Measurements from ENCODE around the gene ZNF576.
"Not testable (repeated sequence)": the region's sequence is repeated elsewhere in the genome, so short reads cannot be mapped to it uniquely, and the experiment has no call there.

Gene ZNF576, protein sequence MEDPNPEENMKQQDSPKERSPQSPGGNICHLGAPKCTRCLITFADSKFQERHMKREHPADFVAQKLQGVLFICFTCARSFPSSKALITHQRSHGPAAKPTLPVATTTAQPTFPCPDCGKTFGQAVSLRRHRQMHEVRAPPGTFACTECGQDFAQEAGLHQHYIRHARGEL

DNA sequence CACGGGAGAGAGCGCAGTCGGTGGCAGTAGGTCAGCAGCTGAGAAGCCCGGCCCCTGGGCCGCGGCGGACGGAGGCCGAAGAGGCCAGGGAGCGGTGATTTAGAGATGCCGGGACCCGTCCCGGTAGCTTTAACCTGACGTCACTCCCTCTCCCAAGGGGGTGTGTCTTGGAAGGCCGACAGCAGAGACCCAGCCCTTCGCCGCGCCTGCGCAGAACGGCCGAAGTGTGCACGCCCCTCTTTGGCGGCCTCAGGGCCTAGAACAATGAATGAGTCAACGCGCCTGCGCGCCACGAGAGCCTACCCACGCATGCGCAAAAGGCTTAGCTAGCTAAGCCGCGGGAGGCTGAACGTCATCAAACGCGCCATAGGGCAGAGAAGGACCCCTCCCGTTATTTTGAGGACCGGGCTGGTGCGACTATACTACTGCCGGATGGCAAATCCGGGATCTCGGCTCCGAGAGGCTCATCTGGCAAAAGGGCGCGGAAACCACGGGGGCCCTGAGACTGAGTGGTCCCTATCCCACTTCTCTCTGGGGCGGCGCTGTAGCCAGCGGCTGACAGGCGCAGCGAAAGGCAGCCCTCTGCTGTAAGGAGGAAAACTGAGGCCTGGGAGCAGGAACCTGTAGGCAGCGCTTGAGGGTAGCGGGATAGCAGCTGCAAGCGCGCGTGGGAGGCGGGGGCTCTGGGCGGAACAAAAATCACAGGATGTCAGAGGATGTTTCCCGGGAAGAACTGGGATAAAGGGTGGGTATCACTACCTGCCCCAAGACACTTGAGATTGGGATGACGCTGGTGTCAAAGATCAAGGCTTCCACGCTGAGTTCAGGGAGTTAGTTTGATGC, at the start of gene ZNF576, which contains the start of gene IRGQ:
TSS of gene ZNF576 (plus strand) at position 597 of the 843 bp plus-strand sequence. CDS start 514 bp downstream, outside the sequence.
TSS of gene IRGQ (minus strand) at position 136 of the 843 bp plus-strand sequence. CDS start 796 bp downstream, outside the sequence.
- peak; percentile 96 for DNase-seq

DNA sequence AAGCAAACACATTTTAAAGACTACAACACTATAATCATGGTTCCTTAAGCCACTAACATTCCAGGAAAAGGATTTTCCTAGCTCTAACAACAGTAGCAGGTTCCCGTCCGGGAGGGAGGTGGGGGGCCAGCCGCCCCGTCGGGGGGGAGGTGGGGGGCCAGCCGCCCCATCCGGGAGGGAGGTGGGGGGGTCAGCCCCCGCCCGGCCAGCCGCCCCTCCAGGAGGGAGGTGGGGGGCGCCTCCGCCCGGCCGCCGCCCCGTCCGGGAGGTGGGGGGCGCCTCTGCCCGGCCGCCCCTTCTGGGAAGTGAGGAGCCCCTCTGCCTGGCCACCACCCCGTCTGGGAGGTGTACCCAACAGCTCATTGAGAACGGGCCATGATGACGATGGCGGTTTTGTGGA, 48.5 kb upstream of the ZNF576 start:
- DNase-seq, result not testable (repeated sequence)

DNA sequence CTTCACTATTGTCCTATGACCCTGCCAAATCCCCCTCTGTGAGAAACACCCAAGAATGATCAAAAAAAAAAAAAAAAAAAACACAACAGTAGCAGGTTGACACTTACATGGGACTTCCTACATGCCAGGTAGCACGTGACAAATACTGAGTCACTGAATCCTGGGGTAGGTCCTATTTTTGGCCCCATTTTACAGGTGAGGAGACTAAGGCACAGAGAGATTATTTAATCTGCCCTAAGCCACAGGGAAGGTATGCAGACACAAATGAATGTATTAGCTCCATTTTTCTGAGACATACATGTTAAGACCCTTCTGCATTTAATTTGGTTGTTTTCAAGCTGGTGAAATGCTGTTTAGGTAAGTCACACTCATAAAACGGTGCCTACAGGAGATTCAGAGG, 47.7 kb upstream of the ZNF576 start:
- DNase-seq, result no peak

DNA sequence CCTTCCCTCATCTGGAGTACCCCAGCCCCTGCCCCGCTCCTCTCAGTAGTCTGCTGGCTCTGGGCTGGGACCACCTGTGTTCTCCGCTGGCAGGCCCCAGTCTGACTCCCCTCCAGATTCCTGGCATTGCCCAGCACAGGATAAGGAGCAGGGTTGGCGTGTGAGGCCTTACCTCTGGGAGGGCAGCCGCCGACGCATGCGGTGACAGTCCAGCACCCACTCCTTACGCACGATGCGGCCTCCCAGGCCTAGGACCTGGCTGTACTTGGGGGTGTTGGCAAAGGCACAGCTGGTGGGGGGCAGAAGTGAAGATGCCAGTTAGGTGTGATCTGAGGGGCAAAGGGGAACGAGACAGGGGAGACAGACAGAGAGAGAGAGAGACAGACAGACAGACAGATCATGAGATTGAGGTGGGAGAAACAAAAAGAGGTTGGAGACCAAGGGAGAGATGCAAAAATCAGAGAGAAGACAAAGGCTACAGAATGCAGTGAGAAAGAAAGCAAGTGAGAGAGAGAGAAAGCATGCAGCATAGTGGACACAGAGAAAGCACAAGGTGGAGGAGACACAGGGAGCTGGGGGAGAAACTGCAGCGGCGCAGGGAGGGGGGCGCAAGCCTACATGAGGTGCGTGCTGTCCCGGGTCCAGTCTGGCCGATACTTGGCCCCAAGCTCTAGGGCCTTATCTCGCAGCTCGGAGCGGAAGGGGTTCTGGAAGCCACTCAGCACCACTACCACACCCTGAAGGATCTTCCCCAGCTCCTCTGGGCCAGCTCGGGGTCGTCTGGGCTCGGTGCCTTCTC, 44.8 kb upstream of the ZNF576 start:
- no peak for DNase-seq

DNA sequence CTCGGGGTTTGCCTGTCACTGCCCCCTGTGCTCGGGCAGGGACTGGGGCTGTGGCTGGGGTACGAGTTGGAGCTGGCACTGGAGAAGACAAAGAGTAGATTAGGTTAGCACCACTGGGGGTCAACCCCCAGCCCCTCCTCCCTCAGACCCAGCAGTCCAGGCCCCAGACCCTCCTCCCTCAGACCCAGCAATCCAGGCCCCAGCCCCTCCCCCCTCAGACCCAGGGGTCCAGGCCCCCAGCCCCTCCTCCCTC, 44.3 kb upstream of the ZNF576 start:
- DNase-seq, result no peak

DNA sequence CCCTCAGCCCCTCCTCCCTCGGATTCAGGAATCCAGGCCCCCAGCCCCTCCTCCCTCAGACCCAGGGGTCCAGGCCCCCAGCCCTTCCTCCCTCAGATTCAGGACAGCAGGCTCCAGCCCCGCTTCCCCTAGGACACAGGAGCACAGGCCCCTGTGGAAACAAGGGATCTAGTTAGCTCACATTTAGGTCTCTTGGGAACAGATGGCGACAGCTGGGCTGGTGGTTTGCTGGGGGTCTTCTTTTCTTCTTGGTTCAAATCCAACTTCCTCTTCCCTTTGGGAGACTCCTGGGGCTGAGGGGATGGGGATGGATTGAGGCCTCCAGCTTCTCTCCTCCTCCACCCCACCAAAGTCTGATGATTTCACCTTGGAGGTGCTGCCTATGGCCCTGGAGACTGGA, 43.8 kb upstream of the ZNF576 start:
- DNase-seq, result no peak

DNA sequence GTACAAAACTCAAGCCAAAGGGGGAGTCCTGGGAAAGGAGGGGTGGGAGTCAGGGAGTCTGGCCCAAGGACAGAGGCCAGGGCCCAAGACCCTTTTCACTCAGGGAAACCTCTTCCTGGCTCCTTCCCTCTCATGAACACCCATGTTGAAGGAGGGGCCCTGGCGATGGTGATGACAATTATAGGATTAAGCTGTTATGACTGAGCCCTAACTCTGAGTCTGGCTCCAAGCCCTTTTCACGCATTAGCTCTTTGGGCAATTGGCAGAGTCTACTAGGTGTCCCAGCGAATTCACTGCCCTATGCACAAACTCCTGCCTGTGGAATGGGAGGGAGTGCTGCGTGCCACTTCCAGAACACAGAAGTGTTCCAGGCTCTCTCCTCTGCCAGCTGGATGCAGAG, 42.7 kb upstream of the ZNF576 start:
- no peak for DNase-seq

DNA sequence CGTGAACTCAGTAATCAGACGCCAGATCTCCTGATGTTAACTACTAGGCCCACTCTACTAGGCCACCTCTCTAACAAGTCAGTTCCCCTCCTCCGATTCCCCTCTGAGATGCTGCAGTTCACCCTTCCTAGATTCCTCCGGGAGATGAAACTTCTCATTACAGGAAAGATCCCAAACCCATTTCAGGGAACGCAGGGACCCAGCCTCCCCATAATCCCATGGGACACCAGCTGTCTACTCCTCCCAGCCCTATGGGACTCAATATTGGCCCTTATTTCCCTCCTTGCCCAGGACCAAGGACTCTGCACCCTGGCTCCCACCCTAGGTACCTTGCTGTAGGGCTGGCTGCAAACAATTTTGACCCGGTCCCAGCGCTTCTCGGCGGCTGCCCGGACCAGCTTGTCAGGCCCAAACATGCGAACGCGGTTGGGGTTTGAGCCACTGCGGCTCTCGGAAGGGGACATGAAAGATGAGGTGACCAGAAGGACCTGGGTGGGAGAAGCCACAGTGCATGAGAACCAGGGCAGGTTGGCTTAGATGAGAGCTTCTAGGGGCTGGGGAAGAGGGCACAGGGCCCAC, 42.0 kb upstream of the ZNF576 start:
- DNase-seq, result no peak

DNA sequence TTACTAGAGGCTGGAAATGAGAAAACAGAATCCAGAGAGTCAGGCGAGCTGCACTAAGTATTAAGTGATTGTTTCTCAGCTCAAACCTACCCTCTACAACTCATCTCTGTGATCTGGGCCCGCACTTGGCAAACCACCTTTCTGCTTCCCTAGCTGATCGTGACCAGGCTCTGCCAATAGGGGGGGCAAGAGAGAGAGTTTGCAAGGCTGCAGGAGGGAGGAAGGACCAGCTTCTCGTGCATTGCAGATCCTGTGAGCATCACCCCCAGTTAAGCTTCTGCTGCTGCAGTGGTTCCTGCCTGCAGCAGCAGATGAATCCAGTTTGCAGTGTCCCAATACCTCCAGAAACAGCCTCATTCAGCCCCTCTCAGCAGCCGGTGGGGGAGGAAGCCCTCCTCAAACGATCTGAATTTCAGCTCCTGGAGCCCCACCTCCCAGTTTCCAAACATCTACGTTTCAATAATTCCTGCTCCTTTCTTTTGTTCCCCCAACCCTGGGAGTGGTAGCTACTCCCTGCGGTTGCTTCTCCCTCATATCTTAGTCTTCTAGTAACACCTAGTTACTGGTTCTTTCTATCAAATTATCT, 41.1 kb upstream of the ZNF576 start:
- no peak for DNase-seq

DNA sequence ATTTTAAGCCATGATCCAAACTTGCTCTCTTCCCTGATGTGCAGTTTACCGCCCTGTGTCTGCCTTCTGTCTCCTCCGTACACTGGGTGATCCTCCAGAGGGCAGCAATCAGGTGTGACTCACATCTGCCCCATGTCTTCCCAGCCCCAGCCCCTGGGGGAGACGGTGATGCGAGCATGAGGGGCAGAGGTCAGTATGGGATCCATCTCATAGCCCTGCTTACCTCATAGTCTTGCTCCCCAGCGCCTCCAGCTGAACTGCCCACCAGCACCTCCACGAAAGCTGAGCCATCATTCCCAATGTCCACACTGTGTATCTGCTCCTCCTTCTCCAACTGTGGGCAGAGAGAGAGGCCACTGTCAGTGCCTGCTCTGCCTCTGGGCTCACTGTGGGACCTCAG, 35.7 kb upstream of the ZNF576 start:
- DNase-seq, result no peak

DNA sequence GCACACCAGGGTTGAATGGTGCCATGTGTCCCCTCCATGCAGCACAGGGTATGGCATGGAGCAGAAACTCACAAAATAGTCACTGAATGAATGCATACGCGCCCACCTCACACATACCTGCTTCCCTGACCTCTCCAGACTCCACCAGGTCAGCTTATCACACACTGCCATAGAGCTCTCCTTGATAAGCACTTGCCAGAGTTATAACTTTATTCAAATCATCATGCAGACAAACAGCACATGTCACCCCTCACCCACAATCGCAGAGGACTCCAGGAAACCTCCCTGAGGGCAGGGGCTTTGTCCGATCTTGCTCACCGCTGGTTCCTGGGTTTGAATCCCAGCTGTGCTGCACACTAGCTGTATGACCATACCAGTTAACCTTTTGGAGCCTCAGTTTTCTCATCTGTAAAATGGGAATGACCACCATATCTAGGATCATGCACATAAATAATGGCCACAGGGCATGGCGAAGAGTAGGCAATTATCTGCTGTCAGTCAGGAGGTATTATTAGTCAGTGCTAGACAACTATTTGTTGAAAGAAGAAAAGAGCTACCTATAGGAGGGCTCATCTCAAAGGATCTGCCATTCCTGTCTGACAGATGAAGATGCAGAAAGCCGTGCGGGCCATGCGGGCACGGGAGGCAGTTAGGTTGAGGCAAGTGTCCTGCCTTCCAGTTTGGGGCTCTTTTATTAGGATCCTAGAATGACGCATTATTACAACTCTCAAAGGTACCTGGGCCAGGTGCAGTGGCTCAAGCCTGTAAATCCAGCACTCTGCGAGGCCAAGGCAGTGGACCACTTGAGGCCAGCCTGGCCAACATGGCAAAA, 35.0 kb upstream of the ZNF576 start:
- DNase-seq, result no peak

DNA sequence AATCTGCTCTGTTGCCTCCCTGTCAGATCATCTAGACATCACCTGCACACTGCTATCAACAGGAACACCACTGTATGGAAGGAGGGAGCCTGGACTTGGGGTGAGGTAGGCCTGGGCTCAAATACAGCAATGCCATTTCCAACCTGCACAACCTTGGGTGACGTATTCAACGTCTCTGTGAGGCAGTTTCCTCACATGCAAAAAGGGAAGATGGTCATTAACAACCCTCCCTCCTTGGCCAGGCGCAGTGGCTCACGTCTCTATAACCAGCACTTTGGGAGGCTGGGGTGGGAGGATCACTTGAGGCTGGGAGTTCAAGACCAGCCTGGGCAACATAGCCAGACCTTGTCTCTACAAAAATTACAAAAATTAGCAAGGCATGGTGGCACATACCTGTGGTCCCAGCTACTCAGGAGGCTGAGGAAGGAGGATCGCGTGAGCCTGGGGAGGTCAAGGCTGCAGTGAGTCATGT, 34.1 kb upstream of the ZNF576 start:
- no peak for DNase-seq

DNA sequence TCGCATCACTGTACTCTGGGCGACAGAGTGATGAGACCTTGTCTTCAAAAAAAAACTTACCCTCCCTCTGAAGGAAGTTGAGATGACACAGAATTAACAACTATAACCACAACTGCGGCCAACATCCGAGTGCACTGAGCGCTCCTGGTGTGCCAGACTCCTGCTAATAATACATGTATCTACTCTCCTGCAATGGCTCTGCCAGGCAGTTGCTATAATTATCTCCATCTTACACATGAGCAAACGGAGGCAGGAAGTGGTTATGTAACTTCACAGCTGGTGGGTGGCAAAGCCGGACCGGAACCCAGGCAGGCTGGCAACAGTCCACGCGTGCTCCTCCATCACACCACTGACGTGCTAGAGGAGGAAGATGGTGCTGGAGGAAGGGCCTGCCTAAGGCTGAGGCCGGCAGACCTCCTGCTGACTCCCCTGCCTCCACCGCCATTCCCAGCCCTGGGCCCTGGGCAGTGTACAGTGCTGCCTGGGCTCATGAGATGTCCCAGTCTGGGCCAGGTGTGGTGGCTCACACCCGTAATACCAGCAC, 33.6 kb upstream of the ZNF576 start:
- no peak for DNase-seq

DNA sequence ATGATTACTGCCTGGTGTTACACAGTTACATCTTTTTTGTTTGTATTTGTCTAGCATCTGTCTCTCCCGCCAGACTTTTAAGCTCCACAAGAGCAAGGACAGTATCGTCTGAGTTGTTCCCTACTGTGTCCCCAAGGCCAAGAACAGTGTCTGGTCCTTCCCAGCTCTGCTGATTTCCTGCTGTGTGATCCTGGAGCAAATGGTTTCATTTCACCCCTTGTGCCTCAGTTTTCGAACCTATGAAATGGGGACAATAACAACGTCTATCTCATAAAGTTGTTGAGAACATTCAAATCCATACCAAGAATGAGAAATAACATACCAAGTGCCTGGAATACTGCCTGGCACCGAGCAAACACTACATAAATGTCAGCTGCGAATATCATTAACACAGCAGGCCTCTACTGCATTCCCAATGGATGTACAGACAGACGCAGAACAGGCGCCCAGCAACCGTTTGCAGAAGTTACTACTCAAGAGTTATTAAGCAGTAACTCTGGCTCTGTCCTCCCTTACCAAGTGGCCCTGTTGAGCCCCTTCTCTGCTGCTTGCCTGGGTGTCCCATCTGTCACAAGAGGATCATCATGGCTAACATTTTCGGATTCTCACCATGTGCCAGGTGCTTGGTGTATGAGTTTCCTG, 32.5 kb upstream of the ZNF576 start:
- no peak for DNase-seq

DNA sequence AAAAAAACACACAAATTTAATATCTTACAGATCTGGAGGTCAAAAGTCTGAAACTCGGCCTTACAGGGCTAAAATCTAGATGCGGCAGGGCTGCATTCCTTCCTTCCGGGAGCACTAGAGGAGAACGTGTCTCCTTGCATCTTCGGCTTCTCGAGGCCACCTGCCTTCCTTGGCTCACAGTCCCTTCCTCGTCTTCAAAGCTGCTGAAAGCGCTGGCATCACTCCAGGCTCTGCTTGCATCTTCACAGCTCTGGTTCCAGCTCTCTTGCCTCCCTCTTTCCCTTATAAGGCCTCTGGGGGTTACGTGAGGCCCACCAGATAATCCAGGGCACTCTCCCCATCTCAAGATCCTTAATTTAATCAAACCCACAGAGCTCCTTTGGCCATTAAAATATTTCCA, 31.6 kb upstream of the ZNF576 start:
- no peak for DNase-seq

DNA sequence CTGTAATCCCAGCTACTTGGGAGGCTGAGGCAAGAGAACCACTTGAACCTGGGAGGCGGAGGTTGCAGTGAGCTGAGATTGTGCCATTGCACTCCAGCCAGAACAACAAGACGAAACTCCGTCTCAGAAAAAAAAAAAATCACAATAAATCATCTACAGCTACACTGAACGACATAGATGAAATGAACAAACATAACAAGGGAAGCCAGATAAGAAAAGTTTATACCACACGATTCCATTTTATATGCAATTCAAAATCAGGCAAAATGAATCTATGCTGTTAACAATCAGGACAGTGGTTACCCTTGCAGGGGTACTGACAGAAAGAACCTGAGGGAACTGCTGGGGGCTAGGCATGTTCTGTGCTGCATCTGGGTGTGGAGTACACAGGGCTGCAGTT, 26.7 kb upstream of the ZNF576 start:
- no peak for DNase-seq

DNA sequence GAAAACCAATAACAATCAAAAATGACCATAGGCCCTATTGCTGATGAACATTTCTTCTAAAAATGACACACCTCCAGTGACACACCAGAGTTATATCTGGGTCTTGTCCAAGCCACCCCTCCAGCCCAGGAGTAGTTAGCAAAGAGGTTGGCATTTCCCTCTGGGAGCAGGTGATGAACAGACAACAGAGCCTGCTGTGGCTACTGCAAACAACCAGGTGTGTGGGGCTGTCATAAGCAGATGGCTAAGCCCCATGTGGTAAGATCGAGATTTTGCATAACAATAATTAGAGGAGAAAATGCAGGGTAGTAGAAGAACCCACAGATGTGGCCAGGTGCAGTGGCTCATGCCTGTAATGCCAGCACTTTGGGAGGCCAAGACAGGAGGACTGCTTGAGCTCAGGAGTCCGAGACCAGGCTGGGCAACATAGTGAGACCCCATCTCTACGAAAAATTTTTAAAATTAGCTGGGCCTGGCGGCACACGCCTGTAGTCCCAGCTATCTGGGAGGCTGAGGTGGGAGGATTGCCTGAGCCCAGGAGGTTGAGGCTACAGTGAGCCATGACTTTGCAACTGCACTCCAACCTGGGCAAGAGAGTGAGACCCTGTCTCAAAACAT, 26.1 kb upstream of the ZNF576 start:
- no peak for DNase-seq

DNA sequence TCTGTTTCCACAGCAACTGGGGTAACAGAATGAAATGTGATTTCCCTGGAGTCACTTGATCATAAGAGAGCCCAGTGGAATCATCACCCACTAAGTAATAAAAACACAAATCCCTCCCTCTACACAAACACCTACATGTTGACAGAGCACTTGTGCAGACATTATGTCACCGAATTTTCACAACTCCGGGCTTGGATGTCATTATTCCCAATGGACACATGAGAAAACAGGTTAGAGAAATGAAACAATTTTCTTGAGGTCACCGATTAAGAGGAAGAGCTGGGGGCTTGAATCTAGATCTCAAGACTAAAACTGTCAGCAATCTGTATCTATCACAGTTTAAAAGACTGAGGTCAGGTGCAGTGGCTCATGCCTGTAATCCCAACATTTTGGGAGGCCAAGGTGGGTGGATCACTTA, 24.2 kb upstream of the ZNF576 start:
- no peak for DNase-seq

DNA sequence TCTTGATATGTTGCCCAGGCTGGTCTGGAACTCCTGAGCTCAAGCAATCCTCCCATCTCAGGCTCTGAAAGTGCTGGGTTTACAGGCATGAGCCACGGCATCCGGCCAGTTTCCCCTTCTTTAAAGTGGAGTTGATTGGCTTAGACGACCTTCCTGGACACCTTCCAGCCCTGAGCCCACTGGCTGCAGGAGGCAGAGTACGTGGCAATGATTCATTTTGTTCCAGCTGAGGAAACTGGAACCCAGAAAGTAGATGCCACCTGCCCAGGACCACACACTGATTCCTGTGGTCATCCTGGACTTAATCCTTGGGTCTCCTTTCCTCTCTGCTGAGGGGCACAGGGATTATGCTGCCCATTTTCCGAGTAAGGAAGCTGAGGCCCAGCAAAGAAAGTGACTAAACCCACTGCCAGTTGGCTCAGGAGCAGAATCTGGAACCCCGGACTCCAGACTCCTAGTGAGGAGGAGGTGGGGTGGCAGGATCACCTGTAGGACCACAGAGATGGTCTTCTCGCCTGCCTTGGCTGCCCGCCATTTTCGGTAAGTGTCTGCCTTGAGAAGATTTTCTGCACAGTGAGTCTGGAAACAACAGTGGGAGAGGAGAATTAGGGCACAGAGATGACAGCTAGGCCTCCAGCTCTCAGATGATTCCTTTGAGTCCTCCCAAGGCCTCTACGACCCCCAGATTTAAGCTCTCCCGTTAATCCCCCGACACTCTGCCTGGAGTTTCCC, 21.8 kb upstream of the ZNF576 start:
- no peak for DNase-seq

All from NCI-H187 treated with DMSO at 0.1 percent for 48 hours (cell line).